Fibroblast of villous mesenchyme (primary cell): ENCODE data around the gene UTF1. TPM values are rescaled to one million over a fixed set of nuclear protein-coding genes. Genes with fewer than 3 reads are reported as not detected.

Experiments
- DNase-seq: peaks from one replicate; pipeline ENCODE4 v3.0.0-alpha.2; 2010; ENCODE audit warnings: low read depth
- H3K4me3 ChIP-seq: 2 replicates; pipeline ENCODE4 v1.5.1; 2011; ENCODE audit warnings: low read depth, mild to moderate bottlenecking, low read length
- CTCF ChIP-seq: IDR thresholded peaks from 2 replicates; pipeline ENCODE4 v1.5.1; 2012; ENCODE audit warnings: low read depth, mild to moderate bottlenecking, low read length; ENCODE audit not compliant: insufficient read depth
- total RNA-seq: library from RNA; depleted of rRNA; stranded (reverse); fragments of >200 nt; gene quantifications from 2 replicates; pipeline ENCODE4 v1.2.3, GENCODE V29; 2012

The UTF1 gene
- total RNA-seq, 1 donor, result not detected

GRCh38 chr10:133253361-133253955 is 23.4 kb downstream of the UTF1 start:
- no peak for TF ChIP-seq CTCF
- DNase-seq, result no peak
- H3K4me3 ChIP-seq, result no peak overlapping the region

- DNase-seq, result no peak
- TF ChIP-seq CTCF, result no peak
- H3K4me3 ChIP-seq, result no peak overlapping the region
These were observed 24.6 kb downstream of the UTF1 start for GRCh38 chr10:133254421-133255120.

DNA sequence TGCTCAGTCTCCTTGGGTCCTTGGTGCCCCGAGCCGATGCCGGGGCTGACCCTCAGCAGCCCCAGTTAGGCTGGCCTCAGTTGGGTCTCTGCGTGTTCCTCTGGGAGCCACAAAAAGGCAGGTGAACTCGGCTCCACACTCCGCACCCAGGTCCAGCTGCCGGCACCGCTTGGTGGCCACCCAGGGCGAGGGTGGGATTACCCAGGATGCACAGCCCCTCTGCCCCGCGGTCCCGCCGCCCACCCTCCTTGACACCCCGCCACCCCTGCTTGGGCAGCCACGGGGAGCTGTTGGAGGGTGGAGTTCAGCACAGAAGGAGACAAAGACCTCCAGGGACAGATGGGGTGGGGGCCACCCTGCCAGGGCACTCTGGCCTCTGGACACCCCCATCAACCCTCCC is 25.3 kb downstream of the UTF1 start:
- TF ChIP-seq CTCF, result no peak
- no peak for DNase-seq

GRCh38 chr10:133257489-133258065 is 27.6 kb downstream of the UTF1 start:
- DNase-seq, result peak; percentile 60
- peak; percentile 48 for TF ChIP-seq CTCF

More for the DNA sequence above, 25.3 kb downstream of the UTF1 start:
- H3K4me3 ChIP-seq, result no peak overlapping the region

DNA sequence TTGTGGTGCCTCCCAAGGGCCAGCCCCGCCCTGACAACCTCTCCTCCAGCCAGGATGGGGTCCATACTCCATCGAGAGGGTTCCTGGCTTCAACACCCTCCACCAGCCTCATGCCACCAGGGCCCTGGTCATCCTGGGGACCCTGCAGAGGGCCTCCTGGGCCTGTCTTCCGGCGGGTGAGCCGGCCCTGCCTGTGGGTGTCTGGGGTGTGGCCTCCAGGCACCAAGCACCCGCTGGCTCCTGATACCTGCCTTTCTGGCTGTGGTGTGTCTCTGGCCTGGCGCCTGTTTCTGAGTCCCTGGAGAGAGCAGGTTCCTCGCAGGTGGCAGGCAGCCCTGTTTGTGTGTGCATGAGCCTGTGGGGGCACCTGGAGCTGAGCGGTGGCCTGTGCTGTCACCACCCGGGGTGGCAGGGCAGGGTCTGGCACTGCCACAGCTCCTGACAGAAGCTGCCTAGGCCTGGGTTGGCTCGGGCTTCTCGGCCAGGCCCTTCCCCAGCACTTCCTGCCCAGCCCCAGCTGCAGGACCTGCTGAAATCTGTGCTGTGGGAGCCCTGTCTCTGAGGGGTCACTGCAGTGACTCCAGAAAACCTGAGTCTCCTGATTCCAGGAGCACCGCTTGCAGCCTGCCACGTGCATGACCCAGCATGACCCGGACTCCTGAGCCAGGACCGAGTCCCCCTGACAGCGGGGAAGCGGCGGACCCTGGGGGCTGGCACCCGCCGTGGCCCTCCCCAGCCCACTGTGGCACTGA is 28.2 kb downstream of the UTF1 start:
- peak; percentile 31 for DNase-seq
- H3K4me3 ChIP-seq, result no peak overlapping the region

More at GRCh38 chr10:133257489-133258065, 27.6 kb downstream of the UTF1 start:
- peak overlapping the region; percentile 27 for H3K4me3 ChIP-seq

More for the DNA sequence above, 28.2 kb downstream of the UTF1 start:
- no peak for TF ChIP-seq CTCF
